ENCODE measurements around the gene KREMEN1. TPM values are rescaled to one million over a fixed set of nuclear protein-coding genes. Genes with fewer than 3 reads are reported as not detected.

Gene KREMEN1
- total and polyA plus RNA-seq, 9 of the 15 experiments (the other 6 are each of a cell fraction or from before 2014, with no cell fraction given), result 0.69 to 11.5 (median 4.3) TPM

DNA sequence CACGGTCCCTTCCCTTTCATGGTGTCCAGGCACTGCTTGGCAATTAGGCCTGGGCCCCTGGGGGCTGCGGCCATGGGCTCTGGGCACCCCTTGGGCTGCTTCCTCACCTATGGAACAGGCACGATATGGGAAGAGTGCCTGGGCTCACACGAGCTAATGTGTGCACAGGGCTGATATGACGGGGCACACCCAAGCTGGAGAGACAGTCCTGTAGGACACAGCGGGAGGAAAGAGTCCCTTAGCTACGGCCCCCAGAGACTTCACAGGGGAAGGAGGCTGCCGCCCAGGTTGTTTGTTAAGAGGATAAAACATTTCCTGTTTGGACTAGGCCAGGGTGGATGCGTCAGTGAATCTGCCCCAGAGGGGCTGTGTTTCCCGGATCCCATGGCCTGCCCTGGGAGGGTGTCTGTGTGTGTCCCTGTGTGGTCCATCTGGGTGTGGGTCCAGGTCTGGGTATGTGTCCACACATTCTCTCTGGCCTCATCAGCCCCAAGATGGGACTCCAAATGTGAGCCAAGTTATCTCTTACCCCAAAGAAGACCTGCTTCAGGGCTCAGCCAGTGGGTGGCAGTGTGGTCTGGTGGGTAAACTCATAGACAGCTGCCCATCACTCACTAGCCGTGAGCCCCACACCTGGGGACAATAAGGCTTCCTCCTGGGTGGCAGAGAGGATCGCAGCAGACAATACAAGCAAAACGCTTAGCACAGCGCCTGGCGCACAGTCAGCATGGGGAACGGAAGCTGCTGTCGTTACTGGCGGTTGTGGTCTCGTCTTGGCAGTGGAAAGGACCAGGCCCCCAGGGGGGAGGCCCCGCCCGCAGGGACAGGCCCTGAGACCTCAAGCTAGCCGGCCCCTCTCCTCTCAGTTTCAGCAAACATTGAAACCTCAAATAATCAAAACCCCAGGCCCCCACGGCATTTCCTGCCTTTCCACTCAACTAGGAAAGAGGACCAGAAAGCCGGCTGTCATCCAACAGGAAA lies 129.7 kb downstream of the KREMEN1 start (continued):
- no peak for TF ChIP-seq WHSC1 (IDR thresholded peaks at IDR 0.05; ENCODE audit: low read length)
- peak; percentile 68 for TF ChIP-seq TCF3 (CRISPR knock-in tag; IDR thresholded peaks at IDR 0.05)
- TF ChIP-seq STAG1 (CRISPR knock-in tag; IDR thresholded peaks at IDR 0.05; ENCODE audit: borderline replicate concordance), result no peak
- peak; percentile 25; the same call in 1 of the 2 replicates for TF ChIP-seq ETV1 (tag; conservative IDR thresholded peaks at IDR 0.05; ENCODE audit: low read depth)
- TF ChIP-seq NR3C1 (CRISPR knock-in tag; IDR thresholded peaks at IDR 0.05), result no peak
- no peak for TF ChIP-seq DNMT1 (IDR thresholded peaks at IDR 0.05)
- no peak for TF ChIP-seq ZNF324 (CRISPR knock-in tag; IDR thresholded peaks at IDR 0.05)
- 0 out of 2 replicates have a peak, but pooled peaks have one; percentile 66 for TF ChIP-seq KAT7 (CRISPR knock-in tag; IDR thresholded peaks at IDR 0.05; ENCODE audit: borderline replicate concordance)
- TF ChIP-seq MAZ (CRISPR knock-in tag; conservative IDR thresholded peaks at IDR 0.05 in 1 of 2, IDR thresholded peaks at IDR 0.05 in 1 of 2), result peak; percentile 24 to 41; a peak in 1 of 4 replicates
- TF ChIP-seq, protein P1, sequence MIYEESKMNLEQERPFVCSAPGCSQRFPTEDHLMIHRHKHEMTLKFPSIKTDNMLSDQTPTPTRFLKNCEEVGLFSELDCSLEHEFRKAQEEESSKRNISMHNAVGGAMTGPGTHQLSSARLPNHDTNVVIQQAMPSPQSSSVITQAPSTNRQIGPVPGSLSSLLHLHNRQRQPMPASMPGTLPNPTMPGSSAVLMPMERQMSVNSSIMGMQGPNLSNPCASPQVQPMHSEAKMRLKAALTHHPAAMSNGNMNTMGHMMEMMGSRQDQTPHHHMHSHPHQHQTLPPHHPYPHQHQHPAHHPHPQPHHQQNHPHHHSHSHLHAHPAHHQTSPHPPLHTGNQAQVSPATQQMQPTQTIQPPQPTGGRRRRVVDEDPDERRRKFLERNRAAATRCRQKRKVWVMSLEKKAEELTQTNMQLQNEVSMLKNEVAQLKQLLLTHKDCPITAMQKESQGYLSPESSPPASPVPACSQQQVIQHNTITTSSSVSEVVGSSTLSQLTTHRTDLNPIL (CRISPR knock-in tag; IDR thresholded peaks at IDR 0.05), result no peak
- no peak for TF ChIP-seq SRSF1 (IDR thresholded peaks at IDR 0.05; ENCODE audit: low read depth, low read length)
- TF ChIP-seq FOXM1 (IDR thresholded peaks at IDR 0.05; ENCODE audit: low read depth), result no peak
- TF ChIP-seq FOXM1 (CRISPR knock-in tag; IDR thresholded peaks at IDR 0.05; ENCODE audit: low read depth), result no peak
- TF ChIP-seq, protein P2, sequence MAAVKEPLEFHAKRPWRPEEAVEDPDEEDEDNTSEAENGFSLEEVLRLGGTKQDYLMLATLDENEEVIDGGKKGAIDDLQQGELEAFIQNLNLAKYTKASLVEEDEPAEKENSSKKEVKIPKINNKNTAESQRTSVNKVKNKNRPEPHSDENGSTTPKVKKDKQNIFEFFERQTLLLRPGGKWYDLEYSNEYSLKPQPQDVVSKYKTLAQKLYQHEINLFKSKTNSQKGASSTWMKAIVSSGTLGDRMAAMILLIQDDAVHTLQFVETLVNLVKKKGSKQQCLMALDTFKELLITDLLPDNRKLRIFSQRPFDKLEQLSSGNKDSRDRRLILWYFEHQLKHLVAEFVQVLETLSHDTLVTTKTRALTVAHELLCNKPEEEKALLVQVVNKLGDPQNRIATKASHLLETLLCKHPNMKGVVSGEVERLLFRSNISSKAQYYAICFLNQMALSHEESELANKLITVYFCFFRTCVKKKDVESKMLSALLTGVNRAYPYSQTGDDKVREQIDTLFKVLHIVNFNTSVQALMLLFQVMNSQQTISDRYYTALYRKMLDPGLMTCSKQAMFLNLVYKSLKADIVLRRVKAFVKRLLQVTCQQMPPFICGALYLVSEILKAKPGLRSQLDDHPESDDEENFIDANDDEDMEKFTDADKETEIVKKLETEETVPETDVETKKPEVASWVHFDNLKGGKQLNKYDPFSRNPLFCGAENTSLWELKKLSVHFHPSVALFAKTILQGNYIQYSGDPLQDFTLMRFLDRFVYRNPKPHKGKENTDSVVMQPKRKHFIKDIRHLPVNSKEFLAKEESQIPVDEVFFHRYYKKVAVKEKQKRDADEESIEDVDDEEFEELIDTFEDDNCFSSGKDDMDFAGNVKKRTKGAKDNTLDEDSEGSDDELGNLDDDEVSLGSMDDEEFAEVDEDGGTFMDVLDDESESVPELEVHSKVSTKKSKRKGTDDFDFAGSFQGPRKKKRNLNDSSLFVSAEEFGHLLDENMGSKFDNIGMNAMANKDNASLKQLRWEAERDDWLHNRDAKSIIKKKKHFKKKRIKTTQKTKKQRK (IDR thresholded peaks at IDR 0.05; ENCODE audit: borderline replicate concordance, low read depth, low read length), result no peak
- TF ChIP-seq MYBL2 (IDR thresholded peaks at IDR 0.05; ENCODE audit: low read depth), result no peak
- TF ChIP-seq MYBL2 (CRISPR knock-in tag; IDR thresholded peaks at IDR 0.05; ENCODE audit: borderline replicate concordance), result no peak
- TF ChIP-seq KLF1 (tag; IDR thresholded peaks at IDR 0.05), result no peak
- no peak for TF ChIP-seq ATF6 (CRISPR knock-in tag; IDR thresholded peaks at IDR 0.05)
- TF ChIP-seq, protein P3, sequence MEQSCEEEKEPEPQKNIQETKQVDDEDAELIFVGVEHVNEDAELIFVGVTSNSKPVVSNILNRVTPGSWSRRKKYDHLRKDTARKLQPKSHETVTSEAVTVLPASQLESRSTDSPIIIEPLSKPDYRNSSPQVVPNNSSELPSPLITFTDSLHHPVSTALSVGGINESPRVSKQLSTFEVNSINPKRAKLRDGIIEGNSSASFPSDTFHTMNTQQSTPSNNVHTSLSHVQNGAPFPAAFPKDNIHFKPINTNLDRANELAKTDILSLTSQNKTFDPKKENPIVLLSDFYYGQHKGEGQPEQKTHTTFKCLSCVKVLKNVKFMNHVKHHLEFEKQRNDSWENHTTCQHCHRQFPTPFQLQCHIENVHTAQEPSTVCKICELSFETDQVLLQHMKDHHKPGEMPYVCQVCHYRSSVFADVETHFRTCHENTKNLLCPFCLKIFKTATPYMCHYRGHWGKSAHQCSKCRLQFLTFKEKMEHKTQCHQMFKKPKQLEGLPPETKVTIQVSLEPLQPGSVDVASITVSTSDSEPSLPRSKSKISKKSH (CRISPR knock-in tag; IDR thresholded peaks at IDR 0.05), result no peak
